ENCODE results near the gene FRG2.
"Not testable (repeated sequence)": the region's sequence is repeated elsewhere in the genome, so short reads cannot be mapped to it uniquely, and the experiment has no call there.

The FRG2 gene

GRCh38 chr4:190027156-190027555 is at the start of gene FRG2:
Gene FRG2 (minus strand): TSS chr4:190027256. CDS start chr4:190027204, 52 bp downstream.
- in situ Hi-C loops (cut with MboI; ENCODE audit: low sequenced_read_pairs): not testable (repeated sequence)

- in situ Hi-C loops (cut with MboI; ENCODE audit: low sequenced_read_pairs): not testable (repeated sequence)
Measured at GRCh38 chr4:190068351-190068750, 41.3 kb upstream of the FRG2 start.

GRCh38 chr4:190064805-190065204 is 37.7 kb upstream of the FRG2 start:
- in situ Hi-C loops (cut with MboI; ENCODE audit: low sequenced_read_pairs): not testable (repeated sequence)

- in situ Hi-C loops (cut with MboI; ENCODE audit: low sequenced_read_pairs): not testable (repeated sequence)
Measured at GRCh38 chr4:190064342-190064741, 37.3 kb upstream of the FRG2 start, which contains the start of gene DBET. Gene DBET (plus strand): TSS chr4:190064502.

GRCh38 chr4:190058997-190059396 is 31.9 kb upstream of the FRG2 start:
- in situ Hi-C loops (cut with MboI; ENCODE audit: low sequenced_read_pairs): not testable (repeated sequence)

GRCh38 chr4:190049378-190050239 is 22.6 kb upstream of the FRG2 start:
- in situ Hi-C loops (cut with MboI; ENCODE audit: low sequenced_read_pairs): not testable (repeated sequence)

- in situ Hi-C loops (cut with MboI; ENCODE audit: low sequenced_read_pairs): not testable (repeated sequence)
Measured at GRCh38 chr4:190047627-190048026, 20.6 kb upstream of the FRG2 start.

- in situ Hi-C loops (cut with MboI; ENCODE audit: low sequenced_read_pairs): not testable (repeated sequence)
Measured at GRCh38 chr4:190040873-190041272, 13.8 kb upstream of the FRG2 start.

GRCh38 chr4:190037704-190038388 is 10.8 kb upstream of the FRG2 start:
- in situ Hi-C loops (cut with MboI; ENCODE audit: low sequenced_read_pairs): not testable (repeated sequence)

- in situ Hi-C loops (cut with MboI; ENCODE audit: low sequenced_read_pairs): not testable (repeated sequence)
Measured at GRCh38 chr4:190031264-190031663, 4.2 kb upstream of the FRG2 start.

- in situ Hi-C loops (cut with MboI; ENCODE audit: low sequenced_read_pairs): not testable (repeated sequence)
Measured at GRCh38 chr4:190022614-190023281, 4.3 kb downstream of the FRG2 start.

- in situ Hi-C loops (cut with MboI; ENCODE audit: low sequenced_read_pairs): not testable (repeated sequence)
Measured at GRCh38 chr4:190021973-190022372, 5.1 kb downstream of the FRG2 start.

- in situ Hi-C loops (cut with MboI; ENCODE audit: low sequenced_read_pairs): no loop called here
Measured at GRCh38 chr4:190020790-190021717, 6.0 kb downstream of the FRG2 start.

- in situ Hi-C loops (cut with MboI; ENCODE audit: low sequenced_read_pairs): not testable (repeated sequence)
Measured at GRCh38 chr4:190019859-190020463, 7.1 kb downstream of the FRG2 start.

GRCh38 chr4:190019023-190019858 is 7.8 kb downstream of the FRG2 start:
- in situ Hi-C loops (cut with MboI; ENCODE audit: low sequenced_read_pairs): no loop called here

- in situ Hi-C loops (cut with MboI; ENCODE audit: low sequenced_read_pairs): no loop called here
Measured at GRCh38 chr4:190018201-190018920, 8.7 kb downstream of the FRG2 start.

GRCh38 chr4:190017357-190018200 is 9.5 kb downstream of the FRG2 start:
- in situ Hi-C loops (cut with MboI; ENCODE audit: low sequenced_read_pairs): no loop called here
